ENCODE results near the gene CCDC90B. TPM values are rescaled to one million over a fixed set of nuclear protein-coding genes. Genes with fewer than 3 reads are reported as not detected.
"Not testable (repeated sequence)": the region's sequence is repeated elsewhere in the genome, so short reads cannot be mapped to it uniquely, and the experiment has no call there.

Gene CCDC90B, protein sequence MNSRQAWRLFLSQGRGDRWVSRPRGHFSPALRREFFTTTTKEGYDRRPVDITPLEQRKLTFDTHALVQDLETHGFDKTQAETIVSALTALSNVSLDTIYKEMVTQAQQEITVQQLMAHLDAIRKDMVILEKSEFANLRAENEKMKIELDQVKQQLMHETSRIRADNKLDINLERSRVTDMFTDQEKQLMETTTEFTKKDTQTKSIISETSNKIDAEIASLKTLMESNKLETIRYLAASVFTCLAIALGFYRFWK
- polyA plus RNA-seq (ENCODE audit: insufficient read length in 4 of 4) = 10 to 100 TPM; 75.9 to 97.2 (median 86.3) TPM

DNA sequence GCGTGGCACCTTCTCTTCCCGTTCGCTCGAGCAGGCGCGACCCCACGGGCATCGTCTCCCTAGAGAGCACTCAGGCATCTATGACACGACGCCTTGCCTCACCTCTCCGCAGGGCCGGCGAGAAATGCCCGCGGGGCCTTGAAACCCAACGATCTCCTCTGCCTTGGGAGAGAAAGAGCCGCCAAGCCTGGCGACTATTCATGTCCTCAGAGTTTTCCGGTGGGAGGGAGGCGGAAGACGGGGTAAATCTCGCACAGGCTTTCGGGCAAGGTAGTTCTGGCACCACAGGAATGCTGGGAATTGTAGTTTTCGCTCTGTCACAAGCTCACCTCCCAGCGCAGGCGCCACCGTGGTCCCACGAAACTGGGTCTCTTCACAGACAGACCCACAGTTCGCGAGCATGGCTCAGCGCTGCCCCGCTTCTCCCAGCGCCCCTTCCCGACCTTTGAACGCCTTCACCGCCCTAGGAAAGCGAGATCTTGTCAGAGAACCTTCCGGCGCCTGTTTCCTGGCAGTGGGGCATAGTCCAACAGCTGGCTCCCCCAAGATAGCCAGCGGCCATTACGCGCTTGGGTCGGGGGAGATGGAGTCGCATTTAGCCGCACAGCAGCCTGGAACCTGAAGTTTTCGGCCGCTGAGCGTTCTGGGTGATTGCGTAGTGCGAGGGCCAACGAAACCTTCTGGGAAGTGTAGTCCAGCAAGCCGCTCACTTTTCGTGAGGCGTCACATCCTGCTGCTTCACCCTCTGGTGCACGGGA, at the start of gene CCDC90B:
TSS of gene CCDC90B (minus strand) at position 597 of the 758 bp plus-strand sequence. CDS start at position 202, 395 bp downstream.
- peak; percentile 97 to 99 (median 98) for DNase-seq (ENCODE audit: low read depth in 4 of 4, low spot score in 2 of 4)

DNA sequence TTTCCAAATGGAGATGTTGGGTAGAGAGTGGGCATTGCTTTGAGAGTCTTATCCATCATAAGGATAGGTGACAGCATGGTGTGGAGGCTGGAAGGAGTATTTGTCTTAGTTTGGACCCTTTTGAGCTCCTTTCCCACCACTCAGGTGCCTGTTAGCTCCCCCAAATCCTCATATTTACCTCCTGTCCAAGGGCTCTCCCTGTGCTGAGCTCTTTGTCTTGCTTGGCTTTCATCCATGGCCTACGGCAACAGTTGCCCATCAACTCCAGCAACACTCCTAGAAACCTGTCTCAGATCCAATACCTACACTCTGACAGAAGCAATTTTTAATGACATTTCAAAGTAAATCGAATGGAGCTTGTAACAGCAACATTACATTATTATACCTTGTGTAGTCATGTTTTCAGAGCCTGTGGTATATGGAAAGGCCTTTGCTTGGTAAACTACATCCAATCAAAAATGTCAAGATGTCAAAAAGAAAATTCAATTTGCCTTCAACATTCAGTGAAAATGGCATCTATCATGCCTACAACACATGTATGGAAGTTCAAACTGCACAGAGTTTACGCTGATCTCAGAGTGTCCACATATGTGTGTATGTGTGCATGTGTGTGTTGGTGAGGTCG, 49.4 kb upstream of the CCDC90B start:
- no peak for DNase-seq (ENCODE audit: low read depth in 4 of 4, low spot score in 2 of 4)

DNA sequence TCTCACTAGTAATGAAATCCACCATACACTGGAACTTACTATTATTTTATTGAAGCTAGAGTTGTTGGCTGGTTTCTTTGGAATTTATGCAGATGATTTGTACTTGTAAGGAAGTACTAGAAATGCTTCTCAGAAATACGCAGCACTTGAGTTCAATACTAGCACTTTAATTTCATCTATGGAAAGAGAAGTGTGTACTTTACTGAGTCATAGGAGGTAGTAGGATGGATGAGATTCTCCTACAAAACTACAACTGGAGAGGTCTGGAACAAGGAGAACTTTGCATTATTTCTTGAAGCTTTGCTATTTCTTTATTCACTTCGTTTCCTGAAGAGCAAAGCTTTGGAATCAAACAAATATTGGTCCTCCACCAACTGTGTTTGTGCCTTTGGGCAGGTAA, 44.1 kb upstream of the CCDC90B start:
- no peak for DNase-seq (ENCODE audit: low read depth in 4 of 4, low spot score in 2 of 4)

DNA sequence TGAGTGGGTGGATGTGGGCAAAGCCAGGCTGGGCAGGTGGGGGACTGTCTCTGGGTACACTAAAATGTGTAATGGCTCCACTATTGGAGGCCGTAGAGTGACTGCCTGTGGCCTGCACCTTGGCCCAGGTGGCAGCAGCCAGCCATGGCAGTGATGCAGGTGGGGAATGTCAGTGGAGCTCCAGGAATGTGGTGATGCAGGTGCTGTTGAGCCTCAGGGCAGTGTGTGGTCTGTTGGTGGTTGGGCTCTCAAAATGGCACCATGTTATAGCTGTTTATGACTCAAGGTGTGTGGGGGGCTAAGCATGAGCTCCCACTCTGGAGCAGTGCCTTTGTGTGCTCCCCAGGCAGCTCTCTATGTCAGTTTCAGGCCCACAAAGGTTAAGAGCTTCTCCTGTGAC, 40.2 kb upstream of the CCDC90B start:
- no peak for DNase-seq (ENCODE audit: low read depth in 4 of 4, low spot score in 2 of 4)

DNA sequence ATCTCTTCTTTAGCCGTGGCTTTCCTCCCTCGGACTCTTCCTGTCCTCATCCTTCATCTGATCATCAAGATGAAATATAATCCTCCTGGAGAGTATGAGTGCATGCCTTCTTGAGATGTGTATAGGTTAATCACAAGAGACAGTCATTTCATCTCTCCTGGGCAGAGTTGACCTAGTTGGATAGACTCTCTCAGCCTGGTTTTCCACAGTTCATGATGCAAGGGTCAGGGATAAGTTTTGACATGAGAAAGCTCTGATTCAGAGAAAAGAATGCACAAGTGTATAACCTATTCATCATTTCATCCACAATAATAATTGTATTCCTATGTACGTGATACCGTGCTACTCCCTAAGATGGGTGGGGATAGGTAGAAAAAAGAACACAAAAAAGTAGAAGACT, 33.2 kb upstream of the CCDC90B start:
- no peak for DNase-seq (ENCODE audit: low read depth in 4 of 4, low spot score in 2 of 4)

DNA sequence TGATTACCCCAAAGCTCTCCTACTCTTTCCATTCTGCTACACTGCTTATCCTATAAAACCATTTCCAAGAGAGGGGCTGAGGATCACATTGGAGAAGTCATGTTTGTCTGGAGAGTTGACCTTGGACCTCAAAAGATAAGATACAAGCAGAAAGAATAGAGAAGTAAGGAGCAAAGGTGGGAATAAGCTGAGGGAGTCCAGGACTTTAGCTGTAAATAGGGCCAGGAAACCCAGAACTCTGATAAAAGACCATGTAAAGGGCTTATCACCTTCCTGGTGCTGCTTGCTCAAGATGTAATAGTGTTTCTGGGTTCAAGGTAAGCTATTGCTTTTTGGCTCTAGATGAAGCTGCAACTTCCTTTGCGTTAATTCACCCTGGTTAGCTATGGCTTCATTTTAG, 32.8 kb upstream of the CCDC90B start:
- no peak for DNase-seq (ENCODE audit: low read depth in 4 of 4, low spot score in 2 of 4)

DNA sequence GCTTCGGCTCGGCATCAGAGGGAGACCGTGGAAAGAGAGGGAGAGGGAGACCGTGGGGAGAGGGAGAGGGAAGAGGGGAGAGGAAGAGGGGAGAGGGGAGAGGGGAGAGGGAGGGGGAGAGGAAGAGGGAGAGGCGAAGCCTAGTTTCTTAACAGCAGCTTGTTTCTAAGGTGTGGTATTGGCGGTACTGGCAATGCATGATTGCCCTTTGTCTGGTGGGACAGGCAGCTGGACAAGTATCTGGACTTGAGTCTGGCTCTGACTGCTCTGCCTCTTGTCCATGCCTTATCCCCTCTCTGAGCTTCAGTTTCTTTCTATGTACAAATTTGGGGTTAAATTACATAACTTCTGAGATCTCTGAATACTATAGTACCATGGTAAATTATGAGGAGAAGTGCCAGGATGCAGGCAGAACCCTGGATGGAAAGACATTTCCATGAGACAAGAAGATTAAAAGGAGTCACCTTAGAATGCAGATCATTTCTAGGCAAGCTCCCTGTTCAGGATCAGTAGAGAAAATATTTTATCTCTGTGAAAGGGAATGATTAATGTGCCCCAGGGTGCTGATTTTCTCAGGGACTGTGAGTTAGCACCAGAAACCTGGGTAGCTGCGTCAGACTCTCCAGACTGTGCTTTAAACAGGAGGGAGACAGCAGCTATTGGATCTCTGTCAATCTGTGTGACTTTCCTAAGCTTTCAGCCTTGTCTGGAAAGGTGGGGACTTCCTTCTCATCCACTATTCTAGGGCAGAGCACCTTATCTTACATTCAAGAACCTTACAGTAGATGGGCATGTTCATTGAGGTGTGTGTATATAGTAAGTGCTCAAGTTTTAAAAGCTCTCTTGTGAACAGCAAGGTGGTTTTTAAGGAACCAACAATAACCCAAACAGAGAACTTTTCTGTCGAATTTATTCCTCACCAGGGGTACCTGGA, 31.9 kb upstream of the CCDC90B start:
- DNase-seq (ENCODE audit: low read depth in 4 of 4, low spot score in 2 of 4) = no peak

DNA sequence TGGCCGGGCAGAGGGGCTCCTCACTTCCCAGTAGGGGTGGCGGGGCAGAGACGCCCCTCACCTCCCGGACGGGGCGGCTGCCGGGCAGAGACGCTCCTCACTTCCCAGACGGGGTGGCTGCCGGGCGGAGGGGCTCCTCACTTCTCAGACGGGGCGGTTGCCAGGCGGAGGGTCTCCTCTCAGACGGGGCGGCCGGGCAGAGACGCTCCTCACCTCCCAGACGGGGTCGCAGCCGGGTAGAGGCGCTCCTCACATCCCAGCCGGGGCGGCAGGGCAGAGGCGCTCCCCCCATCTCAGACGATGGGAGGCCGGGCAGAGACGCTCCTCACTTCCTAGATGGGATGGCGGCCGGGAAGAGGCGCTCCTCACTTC, 30.7 kb upstream of the CCDC90B start:
- DNase-seq (ENCODE audit: low read depth in 4 of 4, low spot score in 2 of 4) = not testable (repeated sequence)

DNA sequence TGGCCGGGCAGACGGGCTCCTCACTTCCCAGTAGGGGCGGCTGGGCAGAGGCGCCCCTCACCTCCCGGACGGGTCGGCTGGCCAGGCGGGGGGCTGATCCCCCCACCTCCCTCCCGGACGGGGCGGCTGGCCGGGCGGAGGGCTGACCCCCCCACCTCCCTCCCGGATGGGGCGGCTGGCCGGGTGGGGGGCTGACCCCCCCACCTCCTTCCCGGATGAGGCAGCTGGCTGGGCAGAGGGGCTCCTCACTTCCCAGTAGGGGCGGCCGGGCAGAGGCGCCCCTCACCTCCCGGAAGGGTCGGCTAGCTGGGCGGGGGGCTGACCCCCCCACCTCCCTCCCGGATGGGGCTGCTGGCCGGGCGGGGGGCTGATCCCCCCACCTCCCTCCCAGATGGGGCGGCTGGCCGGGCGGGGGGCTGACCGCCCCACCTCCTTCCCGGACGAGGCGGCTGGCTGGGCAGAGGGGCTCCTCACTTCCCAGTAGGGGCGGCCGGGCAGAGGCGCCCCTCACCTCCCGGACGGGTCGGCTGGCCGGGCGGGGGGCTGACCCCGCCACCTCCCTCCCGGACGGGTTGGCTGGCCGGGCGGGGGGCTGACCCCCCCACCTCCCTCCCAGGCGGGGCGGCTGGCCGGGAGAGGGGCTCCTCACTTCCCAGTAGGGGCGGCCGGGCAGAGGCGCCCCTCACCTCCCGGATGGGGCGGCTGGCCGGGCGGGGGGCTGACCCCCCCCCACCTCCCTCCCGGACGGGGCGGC, 30.2 kb upstream of the CCDC90B start:
- not testable (repeated sequence) for DNase-seq (ENCODE audit: low read depth in 4 of 4, low spot score in 2 of 4)

DNA sequence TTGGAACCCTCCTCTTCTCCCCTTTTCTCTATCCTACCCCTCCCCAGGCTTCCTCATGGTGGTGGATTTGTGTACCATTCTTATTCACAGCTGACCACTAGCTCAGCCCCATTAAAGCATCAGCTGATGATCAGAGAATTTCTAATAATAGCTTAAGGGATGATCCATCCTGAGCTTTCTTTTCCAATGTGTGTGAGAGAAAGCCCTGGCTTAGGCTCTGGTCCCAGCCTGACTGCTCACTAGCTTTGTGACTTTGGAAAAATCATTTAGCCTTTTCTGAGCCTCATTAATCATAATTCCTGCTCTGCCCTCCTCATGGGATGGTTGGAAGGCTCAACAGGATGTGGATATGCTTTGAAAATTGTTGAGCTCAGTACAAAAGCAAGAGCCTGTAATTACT, 26.3 kb upstream of the CCDC90B start:
- no peak for DNase-seq (ENCODE audit: low read depth in 4 of 4, low spot score in 2 of 4)

DNA sequence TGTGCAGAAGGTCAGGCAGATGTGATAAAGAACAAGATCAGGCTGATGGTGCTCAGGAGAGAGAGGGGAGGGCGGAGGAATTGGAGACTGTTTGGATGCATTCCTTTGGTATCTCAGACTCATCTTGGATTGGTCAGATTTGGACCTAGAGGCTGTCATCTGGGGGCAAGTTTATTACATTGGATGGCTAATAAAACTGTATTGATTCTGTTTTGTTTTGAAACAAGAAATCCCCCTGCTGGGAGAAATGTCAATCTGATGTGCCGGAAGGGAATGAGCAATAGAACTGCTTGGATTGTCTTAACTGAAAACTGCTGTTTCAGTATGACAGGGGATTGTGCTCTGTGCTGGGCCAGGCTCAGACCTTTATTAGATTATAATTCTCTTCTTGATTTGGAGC, 25.5 kb upstream of the CCDC90B start:
- DNase-seq (ENCODE audit: low read depth in 4 of 4, low spot score in 2 of 4) = no peak

DNA sequence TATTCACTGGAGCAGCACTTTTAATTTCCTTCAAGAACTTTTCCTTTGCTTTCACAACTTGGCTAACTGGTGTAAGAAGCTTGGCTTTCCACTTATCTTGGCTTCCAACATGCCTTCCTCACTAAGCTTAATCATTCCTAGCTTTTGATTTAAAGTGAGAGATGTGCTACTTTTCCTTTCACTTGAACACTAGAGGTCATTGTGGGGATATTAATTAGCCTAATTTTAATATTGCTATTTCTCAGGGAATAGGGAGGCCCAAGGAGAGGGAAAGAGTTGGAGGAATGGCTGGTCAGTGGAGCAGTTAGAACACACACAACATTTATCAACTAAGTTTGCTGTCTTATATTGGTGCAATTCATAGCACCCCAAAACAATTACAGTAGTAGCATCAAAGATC, 24.6 kb upstream of the CCDC90B start:
- DNase-seq (ENCODE audit: low read depth in 4 of 4, low spot score in 2 of 4) = no peak

DNA sequence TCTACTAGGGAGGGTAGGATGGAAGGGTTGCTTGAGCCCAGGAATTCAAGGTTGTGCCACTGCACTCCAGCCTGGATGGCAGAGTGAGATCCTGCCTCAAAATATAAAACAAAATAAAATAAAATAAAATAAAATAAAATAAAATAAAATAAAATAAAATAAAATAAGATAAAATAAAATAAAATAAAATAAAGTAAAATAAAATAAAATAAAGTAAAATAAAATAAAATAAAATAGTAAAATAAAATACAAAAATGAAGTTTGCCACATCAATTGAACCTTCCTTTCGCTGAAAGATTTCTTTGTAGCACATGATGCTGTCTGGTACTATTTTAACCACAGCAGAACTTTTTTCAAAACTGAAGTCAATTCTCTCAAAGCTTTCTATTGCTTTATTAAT, 22.4 kb upstream of the CCDC90B start:
- DNase-seq (ENCODE audit: low read depth in 4 of 4, low spot score in 2 of 4) = not testable (repeated sequence)

DNA sequence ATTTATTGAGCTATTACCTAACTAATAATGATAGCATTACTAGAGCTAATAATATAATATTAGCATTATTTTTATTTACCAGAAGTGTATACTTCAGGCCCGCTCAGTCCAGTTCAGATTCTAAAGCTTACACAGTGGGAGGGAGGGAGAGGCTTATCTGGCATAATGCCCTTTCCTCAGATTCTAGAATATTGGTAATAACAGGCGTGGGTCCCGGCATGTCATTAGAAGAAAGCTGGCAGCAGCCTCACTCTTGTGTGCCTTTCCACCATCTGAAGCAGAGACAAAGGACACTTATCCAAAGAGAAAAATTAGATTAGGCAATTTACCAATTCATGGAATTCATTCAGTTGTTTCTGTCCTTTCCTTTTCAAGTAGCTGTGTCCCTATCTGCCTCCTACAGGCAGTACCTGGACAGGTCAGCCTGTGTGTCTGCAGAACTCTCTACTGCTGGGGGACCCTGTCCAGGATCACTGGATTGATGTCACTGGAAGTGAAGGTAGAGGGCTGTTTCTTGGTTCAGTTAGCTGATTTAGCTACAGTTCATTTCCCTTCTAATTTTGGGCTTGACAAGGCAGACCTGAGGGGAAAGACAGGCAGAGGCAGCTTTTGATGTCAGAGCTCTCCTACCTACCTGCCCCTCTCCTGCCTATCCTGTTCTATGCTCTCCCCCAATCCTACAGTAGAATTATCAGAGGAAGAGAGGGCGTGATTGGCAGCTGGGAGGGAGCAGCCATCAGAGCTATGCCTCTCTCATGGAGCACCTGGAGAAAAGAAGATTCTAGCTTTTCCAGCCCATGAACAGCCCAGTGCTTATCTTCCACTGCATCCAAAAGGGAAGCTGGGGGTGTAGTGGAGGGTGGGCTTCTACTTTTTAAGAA, 20.3 kb upstream of the CCDC90B start:
- DNase-seq (ENCODE audit: low read depth in 4 of 4, low spot score in 2 of 4) = no peak

DNA sequence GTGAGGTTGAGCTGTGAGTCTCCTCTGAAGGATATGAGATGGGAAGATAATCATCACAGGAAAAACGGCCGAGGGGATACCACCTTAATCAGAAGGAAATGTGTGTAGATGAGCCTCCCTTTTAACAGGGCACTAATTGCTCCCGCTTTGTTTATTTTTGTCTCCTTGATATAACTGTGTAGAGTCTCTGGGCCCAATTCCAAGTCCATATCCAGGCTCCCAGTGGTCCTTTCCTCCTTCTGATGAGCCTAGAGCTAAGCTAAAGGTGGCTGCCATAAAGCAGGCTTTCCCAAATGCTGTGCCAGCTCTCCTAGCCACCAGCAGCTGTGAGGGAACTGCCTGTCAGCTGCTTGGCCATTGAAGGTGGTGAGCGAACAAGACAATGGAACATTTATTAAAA, 17.1 kb upstream of the CCDC90B start:
- no peak for DNase-seq (ENCODE audit: low read depth in 4 of 4, low spot score in 2 of 4)

DNA sequence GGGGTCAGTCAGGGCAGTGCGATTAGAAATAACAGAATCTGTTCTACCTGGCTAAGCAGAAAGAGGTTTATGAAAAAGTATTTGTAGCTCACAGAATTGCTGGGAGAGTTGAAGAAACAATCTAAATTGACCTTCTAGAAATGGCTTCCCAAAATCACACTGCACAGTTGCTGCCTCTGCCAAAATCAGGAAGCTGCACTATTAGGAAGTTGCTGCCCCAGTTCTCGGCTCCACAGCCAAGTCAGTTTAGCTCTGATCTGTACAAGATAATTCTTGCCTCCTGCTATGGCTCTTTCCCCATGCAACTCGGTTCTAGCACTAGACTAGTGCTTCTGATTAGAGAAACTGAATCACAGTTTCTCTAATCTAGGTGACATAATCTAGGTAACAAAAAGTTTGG, 16.0 kb upstream of the CCDC90B start:
- DNase-seq (ENCODE audit: low read depth in 4 of 4, low spot score in 2 of 4) = no peak

DNA sequence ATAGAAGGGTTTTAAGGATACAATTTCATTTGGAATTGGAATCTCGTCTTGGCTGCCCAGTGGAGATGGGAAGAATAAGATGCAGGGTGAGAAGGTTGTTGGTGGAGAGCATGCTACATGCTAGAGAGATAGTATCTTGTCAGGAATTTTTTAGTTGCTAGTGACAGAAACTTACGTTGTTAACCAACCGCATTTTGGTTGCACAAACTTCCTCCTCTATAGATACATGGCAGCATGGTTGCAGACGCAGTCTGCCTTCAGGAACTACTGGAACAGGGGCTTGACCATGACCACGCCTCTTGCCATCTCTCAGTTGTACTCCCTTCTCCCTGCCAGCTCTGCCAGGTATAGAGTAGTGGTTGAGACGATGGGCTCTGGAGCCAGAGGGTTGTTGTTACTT, 13.5 kb upstream of the CCDC90B start:
- DNase-seq (ENCODE audit: low read depth in 4 of 4, low spot score in 2 of 4) = no peak

DNA sequence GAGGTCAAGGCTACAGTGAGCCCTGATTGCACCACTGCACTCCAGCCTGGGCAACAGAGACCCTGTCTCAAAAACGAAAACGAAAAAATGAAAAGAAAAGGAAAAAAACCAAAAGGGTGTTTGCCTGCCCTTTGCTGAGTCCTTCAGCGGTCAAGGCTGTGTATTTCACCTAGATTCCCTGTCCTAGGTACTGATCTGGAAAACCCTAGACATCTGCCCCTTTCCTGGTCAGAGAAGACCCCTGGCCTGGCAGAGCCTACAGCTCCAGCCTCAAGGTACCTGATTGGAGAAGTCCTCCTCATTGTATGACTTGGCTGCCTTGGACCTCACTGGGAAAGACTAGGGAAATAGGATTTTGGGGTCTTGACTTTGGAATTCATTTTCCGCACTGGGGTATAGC, 8.0 kb upstream of the CCDC90B start:
- no peak for DNase-seq (ENCODE audit: low read depth in 4 of 4, low spot score in 2 of 4)

DNA sequence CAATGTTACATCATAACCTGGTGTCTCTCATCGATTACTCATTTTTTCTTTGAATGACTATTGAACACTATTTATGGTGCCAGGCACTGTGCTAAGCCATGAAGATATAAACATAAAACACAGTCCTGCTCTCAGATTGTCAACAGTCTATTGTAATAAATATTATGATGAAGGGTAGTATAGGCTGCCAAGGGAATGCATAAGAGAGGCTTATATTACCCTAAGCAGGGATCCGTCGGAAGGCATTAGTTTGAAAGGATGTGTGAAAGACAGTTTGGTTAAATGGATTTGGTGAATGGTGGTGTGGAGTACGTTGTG, 7.2 kb upstream of the CCDC90B start:
- no peak for DNase-seq (ENCODE audit: low read depth in 4 of 4, low spot score in 2 of 4)

Data from left renal cortex interstitium (tissue), 4 donors.